ENCODE measurements around the gene MAK.

GRCh38 chr6:10834823-10835222 lies 3.5 kb downstream of the MAK start:
- TF ChIP-seq TAF1 (IDR thresholded peaks at IDR 0.05; ENCODE audit: borderline replicate concordance, insufficient read depth, low read length) (no peak), SIN3A (IDR thresholded peaks at IDR 0.05; ENCODE audit: borderline replicate concordance, insufficient read depth, low read length) (no peak)

Data from PFSK-1 (cell line).